Peyer's patch (tissue), 4 donors: ENCODE measurements around the gene PCAT6.

ENCODE experiments used
- POLR2A ChIP-seq, 2 donors: fragments of 450-650 bp; IDR thresholded peaks; one replicate each; pipeline ENCODE4 v1.5.1; 2017; ENCODE audit warnings: antibody characterized with exemption in 2 of 2, mild to moderate bottlenecking in 2 of 2, moderate library complexity in 2 of 2
- TF ChIP-seq, protein P1 (sequence below), 6 experiments: fragments of 450-650 bp in 4 of 6; fragments of 200-600 bp in 2 of 6; sonication (generic) in 1 of 6; IDR thresholded peaks; one replicate each; pipeline ENCODE4 v1.5.1; 2017 to 2019; ENCODE audit warnings: antibody characterized with exemption in 6 of 6, mild to moderate bottlenecking in 3 of 6, moderate library complexity in 1 of 6

DNA sequence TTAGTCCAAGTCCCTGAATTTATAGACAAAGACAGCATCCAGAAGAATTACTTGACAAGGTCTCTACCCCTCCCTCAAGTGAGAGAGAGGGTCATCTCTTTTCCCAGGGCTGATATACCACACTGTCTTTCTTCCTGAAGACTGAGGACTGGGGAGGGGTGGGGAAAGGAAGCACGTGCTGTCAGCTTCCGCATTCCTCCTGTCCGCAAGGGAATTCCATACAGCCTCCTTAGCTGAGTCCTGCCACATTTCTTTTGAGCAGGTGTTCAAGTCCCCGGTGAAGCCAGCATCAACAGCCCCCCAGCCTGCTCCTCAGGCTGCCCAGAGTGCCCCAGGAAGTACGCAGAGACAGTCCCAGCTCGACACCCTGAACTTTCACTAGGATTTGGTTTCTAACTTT is 34.2 kb downstream of the PCAT6 start:
- TF ChIP-seq, protein P1, sequence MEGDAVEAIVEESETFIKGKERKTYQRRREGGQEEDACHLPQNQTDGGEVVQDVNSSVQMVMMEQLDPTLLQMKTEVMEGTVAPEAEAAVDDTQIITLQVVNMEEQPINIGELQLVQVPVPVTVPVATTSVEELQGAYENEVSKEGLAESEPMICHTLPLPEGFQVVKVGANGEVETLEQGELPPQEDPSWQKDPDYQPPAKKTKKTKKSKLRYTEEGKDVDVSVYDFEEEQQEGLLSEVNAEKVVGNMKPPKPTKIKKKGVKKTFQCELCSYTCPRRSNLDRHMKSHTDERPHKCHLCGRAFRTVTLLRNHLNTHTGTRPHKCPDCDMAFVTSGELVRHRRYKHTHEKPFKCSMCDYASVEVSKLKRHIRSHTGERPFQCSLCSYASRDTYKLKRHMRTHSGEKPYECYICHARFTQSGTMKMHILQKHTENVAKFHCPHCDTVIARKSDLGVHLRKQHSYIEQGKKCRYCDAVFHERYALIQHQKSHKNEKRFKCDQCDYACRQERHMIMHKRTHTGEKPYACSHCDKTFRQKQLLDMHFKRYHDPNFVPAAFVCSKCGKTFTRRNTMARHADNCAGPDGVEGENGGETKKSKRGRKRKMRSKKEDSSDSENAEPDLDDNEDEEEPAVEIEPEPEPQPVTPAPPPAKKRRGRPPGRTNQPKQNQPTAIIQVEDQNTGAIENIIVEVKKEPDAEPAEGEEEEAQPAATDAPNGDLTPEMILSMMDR (IDR thresholded peaks at IDR 0.05), result no peak
- TF ChIP-seq POLR2A (IDR thresholded peaks at IDR 0.05), result no peak
